PC-3 (cell line): Measurements from ENCODE around the gene ZNF408.

Experiments
- EZH2 ChIP-seq: fragments of 300-600 bp; sonication (generic); IDR thresholded peaks from one replicate; pipeline ENCODE4 v1.6.1; 2017; ENCODE audit warnings: antibody characterized with exemption, mild to moderate bottlenecking, low read length; ENCODE audit not compliant: unreplicated experiment
- TF ChIP-seq, protein P1 (sequence below): fragments of 300-600 bp; sonication (generic); conservative IDR thresholded peaks from 2 replicates; pipeline ENCODE4 v1.5.1; 2017; ENCODE audit warnings: antibody characterized with exemption, low read depth, mild to moderate bottlenecking, low read length

GRCh38 chr11:46678741-46679130, 22.1 kb upstream of the ZNF408 start:
- TF ChIP-seq, protein P1, sequence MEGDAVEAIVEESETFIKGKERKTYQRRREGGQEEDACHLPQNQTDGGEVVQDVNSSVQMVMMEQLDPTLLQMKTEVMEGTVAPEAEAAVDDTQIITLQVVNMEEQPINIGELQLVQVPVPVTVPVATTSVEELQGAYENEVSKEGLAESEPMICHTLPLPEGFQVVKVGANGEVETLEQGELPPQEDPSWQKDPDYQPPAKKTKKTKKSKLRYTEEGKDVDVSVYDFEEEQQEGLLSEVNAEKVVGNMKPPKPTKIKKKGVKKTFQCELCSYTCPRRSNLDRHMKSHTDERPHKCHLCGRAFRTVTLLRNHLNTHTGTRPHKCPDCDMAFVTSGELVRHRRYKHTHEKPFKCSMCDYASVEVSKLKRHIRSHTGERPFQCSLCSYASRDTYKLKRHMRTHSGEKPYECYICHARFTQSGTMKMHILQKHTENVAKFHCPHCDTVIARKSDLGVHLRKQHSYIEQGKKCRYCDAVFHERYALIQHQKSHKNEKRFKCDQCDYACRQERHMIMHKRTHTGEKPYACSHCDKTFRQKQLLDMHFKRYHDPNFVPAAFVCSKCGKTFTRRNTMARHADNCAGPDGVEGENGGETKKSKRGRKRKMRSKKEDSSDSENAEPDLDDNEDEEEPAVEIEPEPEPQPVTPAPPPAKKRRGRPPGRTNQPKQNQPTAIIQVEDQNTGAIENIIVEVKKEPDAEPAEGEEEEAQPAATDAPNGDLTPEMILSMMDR, result no peak
- TF ChIP-seq EZH2, result no peak
